HEK293 (cell line): ENCODE results near the gene HAND1.
A peak's percentile ranks its signal among the peaks of the same experiment; 100 is the strongest.

Experiments used
- ELK4 ChIP-seq: IDR thresholded peaks from 2 replicates; pipeline ENCODE4 v1.6.1; 2011; ENCODE audit warnings: mild to moderate bottlenecking, low read depth, low read length, borderline replicate concordance
- GLI2 ChIP-seq: fragments of 450-650 bp; formaldehyde crosslinking; IDR thresholded peaks from 2 replicates; pipeline ENCODE4; 2017; ENCODE audit warnings: missing biosample characterization, missing genetic modification characterization, low read depth, borderline replicate concordance
- KLF10 ChIP-seq: fragments of 450-650 bp; IDR thresholded peaks from 2 replicates; pipeline ENCODE4 v1.5.1; 2018; ENCODE audit warnings: missing biosample characterization, mild to moderate bottlenecking, missing genetic modification characterization
- KLF16 ChIP-seq: fragments of 450-650 bp; formaldehyde crosslinking; IDR thresholded peaks from 2 replicates; pipeline ENCODE4 v1.5.1; 2017; ENCODE audit warnings: missing biosample characterization, missing genetic modification characterization
- KLF17 ChIP-seq: fragments of 450-650 bp; formaldehyde crosslinking; IDR thresholded peaks from 2 replicates; pipeline ENCODE4 v1.5.1; 2016; ENCODE audit warnings: missing biosample characterization, missing genetic modification characterization
- OSR2 ChIP-seq: fragments of 450-650 bp; formaldehyde crosslinking; IDR thresholded peaks from 2 replicates; pipeline ENCODE4 v1.5.1; 2016; ENCODE audit warnings: missing biosample characterization, missing genetic modification characterization
- PATZ1 ChIP-seq: fragments of 450-650 bp; formaldehyde crosslinking; IDR thresholded peaks from 2 replicates; pipeline ENCODE4 v1.5.1; 2016; ENCODE audit warnings: missing biosample characterization, missing genetic modification characterization
- PRDM1 ChIP-seq: fragments of 450-650 bp; formaldehyde crosslinking; IDR thresholded peaks from 2 replicates; pipeline ENCODE4; 2016; ENCODE audit warnings: missing biosample characterization, missing genetic modification characterization
- SCRT1 ChIP-seq: fragments of 450-650 bp; formaldehyde crosslinking; IDR thresholded peaks from 2 replicates; pipeline ENCODE4 v1.5.1; 2016; ENCODE audit warnings: missing biosample characterization, missing genetic modification characterization, borderline replicate concordance
- SCRT2 ChIP-seq: fragments of 450-650 bp; formaldehyde crosslinking; IDR thresholded peaks from 2 replicates; pipeline ENCODE4 v1.5.1; 2016; ENCODE audit warnings: missing biosample characterization, missing genetic modification characterization
- SP7 ChIP-seq: fragments of 450-650 bp; formaldehyde crosslinking; IDR thresholded peaks from 2 replicates; pipeline ENCODE4 v1.5.1; 2016; ENCODE audit warnings: missing biosample characterization, missing genetic modification characterization
- TCF7L2 ChIP-seq: IDR thresholded peaks from 2 replicates; pipeline ENCODE4 v1.6.1; 2011; ENCODE audit warnings: low read depth, mild to moderate bottlenecking, inconsistent platforms, low read length, moderate library complexity, borderline replicate concordance
- YY1 ChIP-seq: fragments of 450-650 bp; formaldehyde crosslinking; IDR thresholded peaks from 2 replicates; pipeline ENCODE4 v1.5.1; 2018; ENCODE audit warnings: missing biosample characterization, missing genetic modification characterization
- ZBTB26 ChIP-seq: fragments of 450-650 bp; formaldehyde crosslinking; optimal IDR thresholded peaks from 2 replicates; pipeline ENCODE3; 2016; ENCODE audit warnings: missing biosample characterization, mild to moderate bottlenecking, missing genetic modification characterization
- ZBTB8A ChIP-seq: fragments of 450-650 bp; formaldehyde crosslinking; IDR thresholded peaks from 2 replicates; pipeline ENCODE4 v1.5.1; 2016; ENCODE audit warnings: missing biosample characterization, missing genetic modification characterization
- ZFP3 ChIP-seq: fragments of 450-650 bp; formaldehyde crosslinking; IDR thresholded peaks from 2 replicates; pipeline ENCODE4 v1.5.1; 2016; ENCODE audit warnings: low read depth, missing biosample characterization, missing genetic modification characterization
- ZNF19 ChIP-seq: fragments of 450-650 bp; formaldehyde crosslinking; IDR thresholded peaks from 2 replicates; pipeline ENCODE4; 2016; ENCODE audit warnings: missing biosample characterization, missing genetic modification characterization, low read depth
- ZNF324 ChIP-seq: fragments of 450-650 bp; formaldehyde crosslinking; IDR thresholded peaks from 2 replicates; pipeline ENCODE4 v1.5.1; 2016; ENCODE audit warnings: missing biosample characterization, missing genetic modification characterization
- ZNF394 ChIP-seq: fragments of 450-650 bp; formaldehyde crosslinking; IDR thresholded peaks from 2 replicates; pipeline ENCODE4 v1.5.1; 2016; ENCODE audit warnings: missing biosample characterization, missing genetic modification characterization, mild to moderate bottlenecking, moderate library complexity, borderline replicate concordance
- ZNF423 ChIP-seq: fragments of 450-650 bp; formaldehyde crosslinking; IDR thresholded peaks from 2 replicates; pipeline ENCODE4 v1.5.1; 2016; ENCODE audit warnings: missing biosample characterization, missing genetic modification characterization
- ZNF549 ChIP-seq: fragments of 450-650 bp; IDR thresholded peaks from 2 replicates; pipeline ENCODE4 v1.5.1; 2018; ENCODE audit warnings: missing biosample characterization, missing genetic modification characterization, mild to moderate bottlenecking, inconsistent platforms, moderate library complexity
- ZNF555 ChIP-seq: fragments of 450-650 bp; formaldehyde crosslinking; conservative IDR thresholded peaks from 2 replicates; pipeline ENCODE4 v1.5.1; 2017; ENCODE audit warnings: missing biosample characterization, mild to moderate bottlenecking, missing genetic modification characterization, inconsistent platforms
- ZNF580 ChIP-seq: fragments of 450-650 bp; formaldehyde crosslinking; IDR thresholded peaks from 2 replicates; pipeline ENCODE4 v1.5.1; 2016; ENCODE audit warnings: missing biosample characterization, missing genetic modification characterization
- ZNF621 ChIP-seq: fragments of 450-650 bp; formaldehyde crosslinking; IDR thresholded peaks from 2 replicates; pipeline ENCODE4 v1.5.1; 2017; ENCODE audit warnings: missing biosample characterization, missing genetic modification characterization
- ZNF654 ChIP-seq: fragments of 450-650 bp; formaldehyde crosslinking; IDR thresholded peaks from 2 replicates; pipeline ENCODE4 v1.5.1; 2016; ENCODE audit warnings: low read depth, missing biosample characterization, missing genetic modification characterization
- ZNF707 ChIP-seq: fragments of 450-650 bp; formaldehyde crosslinking; IDR thresholded peaks from 2 replicates; pipeline ENCODE4 v1.5.1; 2016; ENCODE audit warnings: missing biosample characterization, missing genetic modification characterization
- ZNF768 ChIP-seq: fragments of 450-650 bp; formaldehyde crosslinking; IDR thresholded peaks from 2 replicates; pipeline ENCODE4 v1.5.1; 2018; ENCODE audit warnings: missing biosample characterization, mild to moderate bottlenecking, missing genetic modification characterization
- ZNF777 ChIP-seq: fragments of 450-650 bp; formaldehyde crosslinking; IDR thresholded peaks from 2 replicates; pipeline ENCODE4 v1.5.1; 2017; ENCODE audit warnings: missing biosample characterization, missing genetic modification characterization, borderline replicate concordance
- ZNF792 ChIP-seq: fragments of 450-650 bp; formaldehyde crosslinking; IDR thresholded peaks from 2 replicates; pipeline ENCODE4 v1.5.1; 2016; ENCODE audit warnings: missing biosample characterization, missing genetic modification characterization
- ZNF843 ChIP-seq: fragments of 450-650 bp; formaldehyde crosslinking; IDR thresholded peaks from 2 replicates; pipeline ENCODE4 v1.5.1; 2016; ENCODE audit warnings: missing biosample characterization, missing genetic modification characterization
- ZXDB ChIP-seq: fragments of 450-650 bp; formaldehyde crosslinking; IDR thresholded peaks from 2 replicates; pipeline ENCODE4 v1.5.1; 2016; ENCODE audit warnings: missing biosample characterization, missing genetic modification characterization

Gene HAND1

GRCh38 chr5:154482528-154483449 lies 4.8 kb upstream of the HAND1 start (continued):
- TF ChIP-seq SP7 (tag by site-specific recombination) = peak; percentile 53
- no peak for TF ChIP-seq ZNF621 (tag by site-specific recombination)
- peak; percentile 19; the same call in 1 of the 2 replicates for TF ChIP-seq OSR2
- no peak for TF ChIP-seq SCRT1
- peak; percentile 39; the same call in 1 of the 2 replicates for TF ChIP-seq GLI2 (tag by site-specific recombination)
- TF ChIP-seq ZNF423 (tag by site-specific recombination) = peak; percentile 58; the same call in 1 of the 2 replicates
- TF ChIP-seq ZNF707 (tag by site-specific recombination) = no peak
- TF ChIP-seq KLF16 (tag by site-specific recombination) = no peak
- peak; percentile 28; the same call in 1 of the 2 replicates for TF ChIP-seq ZBTB8A
- peak; percentile 71 for TF ChIP-seq ZNF843 (tag by site-specific recombination)
- TF ChIP-seq ZBTB26 = peak; percentile 27
- TF ChIP-seq ZNF324 (tag by site-specific recombination) = no peak
- no peak for TF ChIP-seq PRDM1 (tag by site-specific recombination)
- TF ChIP-seq ZNF19 (tag by site-specific recombination) = no peak
- no peak for TF ChIP-seq ZNF580 (tag by site-specific recombination)
- TF ChIP-seq ZXDB (tag by site-specific recombination) = no peak
- no peak for TF ChIP-seq ZNF768 (tag by site-specific recombination)
- TF ChIP-seq SCRT2 (tag by site-specific recombination) = no peak
- peak; percentile 93 for TF ChIP-seq TCF7L2
- TF ChIP-seq ZNF777 (tag by site-specific recombination) = no peak
- TF ChIP-seq YY1 = no peak
- no peak for TF ChIP-seq ZNF549 (tag by site-specific recombination)
- TF ChIP-seq ZNF394 (tag by site-specific recombination) = no peak
- no peak for TF ChIP-seq ELK4
- no peak for TF ChIP-seq ZNF792 (tag by site-specific recombination)
- no peak for TF ChIP-seq ZFP3
- no peak for TF ChIP-seq ZNF654
- no peak for TF ChIP-seq PATZ1 (tag by site-specific recombination)
- TF ChIP-seq KLF17 (tag by site-specific recombination) = 0 out of 2 replicates have a peak, but pooled peaks have one; percentile 16
- TF ChIP-seq ZNF555 (tag by site-specific recombination) = no peak
- TF ChIP-seq KLF10 (tag by site-specific recombination) = no peak
